ENCODE measurements around the gene RGS6. TPM values are rescaled to one million over a fixed set of nuclear protein-coding genes. Genes with fewer than 3 reads are reported as not detected.

The RGS6 gene
- total RNA-seq, 1 donor from 2014 or later = not detected

GRCh38 chr14:72432748-72433147, 500.5 kb downstream of the RGS6 start:
- Mint-ChIP-seq H3K9me3 (peaks cover 7% of the 10 kb centered on the region), H3K4me1 (no peaks in the 10 kb centered on the region), H3K27me3 (peaks cover 10% of the 10 kb centered on the region), H3K36me3 (ENCODE audit: low read depth) (no peaks in the 10 kb centered on the region), H3K4me3 (no peak overlapping the region), H3K27ac (no peak overlapping the region)
- no peak for TF ChIP-seq CTCF (IDR thresholded peaks at IDR 0.05)
- no peak for ATAC-seq (ENCODE audit: low read depth)
- ChIA-PET POLR2A (no interaction called here), CTCF (no interaction called here)
- no peak for DNase-seq
- intact Hi-C loops (cut with micrococcal nuclease) = no loop called here

GRCh38 chr14:72433511-72433910, 501.3 kb downstream of the RGS6 start:
- peaks cover 6% of the 10 kb centered on the region for H3K27me3 Mint-ChIP-seq
- TF ChIP-seq CTCF (IDR thresholded peaks at IDR 0.05) = no peak
- H3K4me1 Mint-ChIP-seq = no peaks in the 10 kb centered on the region
- H3K27ac Mint-ChIP-seq = no peak overlapping the region
- no peaks in the 10 kb centered on the region for H3K36me3 Mint-ChIP-seq (ENCODE audit: low read depth)
- intact Hi-C loops (cut with micrococcal nuclease) = no loop called here
- no peaks in the 10 kb centered on the region for H3K9me3 Mint-ChIP-seq
- no peak for ATAC-seq (ENCODE audit: low read depth)
- POLR2A ChIA-PET = no interaction called here
- DNase-seq = no peak
- CTCF ChIA-PET = no interaction called here
- no peak overlapping the region for H3K4me3 Mint-ChIP-seq

GRCh38 chr14:72434856-72435255, 502.6 kb downstream of the RGS6 start:
- ChIA-PET POLR2A (no interaction called here), CTCF (no interaction called here)
- no peak for ATAC-seq (ENCODE audit: low read depth)
- Mint-ChIP-seq H3K4me1 (peaks cover 4% of the 10 kb centered on the region), H3K36me3 (ENCODE audit: low read depth) (no peaks in the 10 kb centered on the region), H3K27ac (no peak overlapping the region), H3K4me3 (no peak overlapping the region), H3K27me3 (peaks cover 6% of the 10 kb centered on the region), H3K9me3 (no peaks in the 10 kb centered on the region)
- intact Hi-C loops (cut with micrococcal nuclease) = no loop called here
- DNase-seq = no peak
- no peak for TF ChIP-seq CTCF (IDR thresholded peaks at IDR 0.05)

GRCh38 chr14:72439707-72440106, 507.5 kb downstream of the RGS6 start:
- POLR2A ChIA-PET = no interaction called here

GRCh38 chr14:72443256-72443655, 511.0 kb downstream of the RGS6 start:
- Mint-ChIP-seq H3K27ac (peak overlapping the region; percentile 71), H3K4me1 (peaks cover 31% of the 10 kb centered on the region), H3K4me3 (peak overlapping the region; percentile 68), H3K9me3 (no peaks in the 10 kb centered on the region), H3K36me3 (ENCODE audit: low read depth) (no peaks in the 10 kb centered on the region), H3K27me3 (no peaks in the 10 kb centered on the region)
- intact Hi-C loops (cut with micrococcal nuclease) = no loop called here
- no peak for TF ChIP-seq CTCF (IDR thresholded peaks at IDR 0.05)
- CTCF ChIA-PET = no interaction called here
- DNase-seq (no peak), ATAC-seq (ENCODE audit: low read depth) (no peak)
- POLR2A ChIA-PET = no interaction called here

More at GRCh38 chr14:72439707-72440106, 507.5 kb downstream of the RGS6 start:
- H3K4me3 Mint-ChIP-seq = no peak overlapping the region
- H3K27me3 Mint-ChIP-seq = peaks cover 4% of the 10 kb centered on the region
- TF ChIP-seq CTCF (IDR thresholded peaks at IDR 0.05) = no peak
- CTCF ChIA-PET = no interaction called here
- H3K36me3 Mint-ChIP-seq (ENCODE audit: low read depth) = no peaks in the 10 kb centered on the region
- no peak overlapping the region for H3K27ac Mint-ChIP-seq
- peaks cover 29% of the 10 kb centered on the region for H3K4me1 Mint-ChIP-seq
- no peak for DNase-seq
- no peak for ATAC-seq (ENCODE audit: low read depth)
- H3K9me3 Mint-ChIP-seq = no peaks in the 10 kb centered on the region
- intact Hi-C loops (cut with micrococcal nuclease) = no loop called here
